OCI-LY1 (cell line): Measurements from ENCODE around the gene MED7.

ENCODE experiments used
- H2AFZ ChIP-seq: fragments of 200-600 bp; sonication (generic), shearing (Covaris generic); 2 replicates; pipeline ENCODE4 v1.6.0; 2014; ENCODE audit warnings: antibody characterized with exemption, mild to moderate bottlenecking, low read length
- H3F3A ChIP-seq: fragments of 200-600 bp; sonication (generic), shearing (Covaris generic); 2 replicates; pipeline ENCODE4 v1.6.0; 2014; ENCODE audit warnings: mild to moderate bottlenecking, antibody characterized with exemption, low read length, moderate library complexity; ENCODE audit not compliant: insufficient read depth
- H3K27ac ChIP-seq: fragments of 200-600 bp; sonication (generic); 2 replicates; pipeline ENCODE4 v1.5.1; 2014; ENCODE audit warnings: low read length, mixed run types, mild to moderate bottlenecking, low read depth; ENCODE audit not compliant: poor library complexity, severe bottlenecking
- H3K27me3 ChIP-seq: fragments of 200-600 bp; sonication (generic); 2 replicates; pipeline ENCODE4 v1.6.0; 2014; ENCODE audit warnings: antibody characterized with exemption, mild to moderate bottlenecking, low read length, moderate library complexity; ENCODE audit not compliant: insufficient read depth
- H3K36me3 ChIP-seq: fragments of 200-600 bp; sonication (generic); 2 replicates; pipeline ENCODE4 v1.6.1; 2014; ENCODE audit warnings: mild to moderate bottlenecking, antibody characterized with exemption, low read length, moderate library complexity, mixed read lengths; ENCODE audit not compliant: insufficient read depth
- H3K4me1 ChIP-seq: fragments of 200-600 bp; sonication (generic); 2 replicates; pipeline ENCODE4 v1.5.1; 2014; ENCODE audit warnings: mild to moderate bottlenecking, low read length, moderate library complexity; ENCODE audit not compliant: insufficient read depth, severe bottlenecking
- H3K4me2 ChIP-seq: fragments of 200-600 bp; sonication (generic), shearing (Covaris generic); 2 replicates; pipeline ENCODE4 v1.6.1; 2014; ENCODE audit warnings: low read length
- H3K4me3 ChIP-seq: fragments of 200-600 bp; sonication (generic); 2 replicates; pipeline ENCODE4 v1.5.1; 2014; ENCODE audit warnings: low read length, low read depth, mild to moderate bottlenecking, mixed read lengths; ENCODE audit not compliant: poor library complexity, severe bottlenecking
- H3K79me2 ChIP-seq: fragments of 200-600 bp; shearing (Covaris generic); 2 replicates; pipeline ENCODE4 v1.6.1; 2016; ENCODE audit warnings: mixed run types, low read length, mixed read lengths; ENCODE audit not compliant: insufficient read depth
- H3K9ac ChIP-seq: fragments of 200-600 bp; sonication (generic), shearing (Covaris generic); 2 replicates; pipeline ENCODE4 v1.6.1; 2014; ENCODE audit warnings: mild to moderate bottlenecking, low read length, mixed read lengths
- H3K9me2 ChIP-seq: fragments of 200-600 bp; sonication (generic), shearing (Covaris generic); 2 replicates; pipeline ENCODE4 v1.6.1; 2014; ENCODE audit warnings: low read depth, mild to moderate bottlenecking, low read length, mixed read lengths
- H3K9me3 ChIP-seq: fragments of 200-600 bp; shearing (Covaris generic); 2 replicates; pipeline ENCODE4 v1.6.1; 2014; ENCODE audit warnings: low read length, mixed read lengths
- H4K20me1 ChIP-seq: fragments of 200-600 bp; sonication (generic), shearing (Covaris generic); 2 replicates; pipeline ENCODE4 v1.6.0; 2016; ENCODE audit warnings: mild to moderate bottlenecking, low read length; ENCODE audit not compliant: insufficient read depth
- CTCF ChIP-seq: fragments of 200-600 bp; sonication (generic), shearing (Covaris generic); IDR thresholded peaks from 2 replicates; pipeline ENCODE4 v1.5.1; 2017; ENCODE audit warnings: mild to moderate bottlenecking, antibody characterized with exemption, low read length, moderate library complexity, mixed read lengths
- EZH2 ChIP-seq: fragments of 200-600 bp; sonication (generic), shearing (Covaris generic); IDR thresholded peaks from 2 replicates; pipeline ENCODE4 v1.8.0; 2017; ENCODE audit warnings: borderline replicate concordance, mixed run types, mild to moderate bottlenecking, antibody characterized with exemption, low read length, moderate library complexity, mixed read lengths

Gene MED7

GRCh38 chr5:157116483-157116954, 26.1 kb downstream of the MED7 start:
- no peaks in the 10 kb centered on the region for H3K27me3 ChIP-seq
- no peaks in the 10 kb centered on the region for H3K4me1 ChIP-seq
- H4K20me1 ChIP-seq = no peaks in the 10 kb centered on the region
- no peaks in the 10 kb centered on the region for H3K9me2 ChIP-seq
- H3K9me3 ChIP-seq = 0 out of 2 replicates have a peak, but pooled peaks cover 3% of the 10 kb centered on the region
- H3K4me2 ChIP-seq = no peak overlapping the region
- no peak overlapping the region for H2AFZ ChIP-seq
- no peaks in the 10 kb centered on the region for H3K79me2 ChIP-seq
- no peak overlapping the region for H3K27ac ChIP-seq
- no peak overlapping the region for H3K9ac ChIP-seq
- H3K4me3 ChIP-seq = no peak overlapping the region
- TF ChIP-seq CTCF (no peak), EZH2 (no peak)
- no peaks in the 10 kb centered on the region for H3K36me3 ChIP-seq
- no peaks in the 10 kb centered on the region for H3F3A ChIP-seq

GRCh38 chr5:157115502-157115901, 27.2 kb downstream of the MED7 start:
- Histone ChIP-seq H4K20me1 (no peaks in the 10 kb centered on the region), H2AFZ (no peak overlapping the region), H3K4me1 (no peaks in the 10 kb centered on the region), H3K4me3 (no peak overlapping the region), H3K79me2 (no peaks in the 10 kb centered on the region), H3K9me3 (no peaks in the 10 kb centered on the region), H3K9me2 (no peaks in the 10 kb centered on the region), H3K36me3 (no peaks in the 10 kb centered on the region), H3K27me3 (no peaks in the 10 kb centered on the region), H3K9ac (no peak overlapping the region), H3F3A (no peaks in the 10 kb centered on the region), H3K27ac (no peak overlapping the region), H3K4me2 (no peak overlapping the region)
- no peak for TF ChIP-seq EZH2
- no peak for TF ChIP-seq CTCF

- no peak overlapping the region for H3K4me2 ChIP-seq
- no peaks in the 10 kb centered on the region for H3K79me2 ChIP-seq
- no peaks in the 10 kb centered on the region for H3K9me2 ChIP-seq
- TF ChIP-seq EZH2 (no peak), CTCF (no peak)
- no peak overlapping the region for H2AFZ ChIP-seq
- no peak overlapping the region for H3K9ac ChIP-seq
- no peaks in the 10 kb centered on the region for H3K27me3 ChIP-seq
- H3K4me1 ChIP-seq = no peaks in the 10 kb centered on the region
- H3K36me3 ChIP-seq = no peaks in the 10 kb centered on the region
- no peaks in the 10 kb centered on the region for H4K20me1 ChIP-seq
- H3F3A ChIP-seq = no peaks in the 10 kb centered on the region
- H3K4me3 ChIP-seq = no peak overlapping the region
- H3K27ac ChIP-seq = no peak overlapping the region
- no peaks in the 10 kb centered on the region for H3K9me3 ChIP-seq
These were observed 27.7 kb downstream of the MED7 start for GRCh38 chr5:157115012-157115411.
